CD4-positive, alpha-beta T cell treated with Interleukin-17A for 1 hour (primary cell): ENCODE results near the gene SNRPA.
"Not testable (repeated sequence)": the region's sequence is repeated elsewhere in the genome, so short reads cannot be mapped to it uniquely, and the experiment has no call there.

ENCODE experiments used
- DNase-seq: peaks from one replicate; pipeline ENCODE4 v3.0.0-alpha.2; 2020

SNRPA gene

GRCh38 chr19:40802300-40803169 lies 51.5 kb downstream of the SNRPA start:
- DNase-seq, result no peak

- DNase-seq, result no peak
These were observed 52.3 kb downstream of the SNRPA start for GRCh38 chr19:40803170-40803856.

- peak; percentile 92 for DNase-seq
These were observed 53.1 kb downstream of the SNRPA start for GRCh38 chr19:40803857-40804782.

- peak; percentile 28 for DNase-seq
These were observed 53.8 kb downstream of the SNRPA start for GRCh38 chr19:40804783-40805242.

GRCh38 chr19:40805258-40805868 lies 54.4 kb downstream of the SNRPA start:
- peak; percentile 70 for DNase-seq

GRCh38 chr19:40806423-40807146 lies 55.6 kb downstream of the SNRPA start:
- DNase-seq, result peak; percentile 93

- DNase-seq, result peak; percentile 45
These were observed 56.4 kb downstream of the SNRPA start for GRCh38 chr19:40807147-40808020.

- no peak for DNase-seq
These were observed 57.0 kb downstream of the SNRPA start for GRCh38 chr19:40808021-40808325.

- no peak for DNase-seq
These were observed 57.5 kb downstream of the SNRPA start for GRCh38 chr19:40808497-40808896.

GRCh38 chr19:40809358-40810086 lies 58.5 kb downstream of the SNRPA start:
- no peak for DNase-seq

GRCh38 chr19:40810160-40810559 lies 59.2 kb downstream of the SNRPA start:
- no peak for DNase-seq

- DNase-seq, result peak; percentile 67
These were observed 59.8 kb downstream of the SNRPA start for GRCh38 chr19:40810649-40811408.

GRCh38 chr19:40811478-40812341 lies 60.7 kb downstream of the SNRPA start:
- peak; percentile 33 for DNase-seq

GRCh38 chr19:40812571-40812970 lies 61.6 kb downstream of the SNRPA start:
- not testable (repeated sequence) for DNase-seq

- no peak for DNase-seq
These were observed 62.2 kb downstream of the SNRPA start for GRCh38 chr19:40813182-40813581.
